Osteoblast (primary cell): ENCODE results near the gene EIF2S1. TPM values are rescaled to one million over a fixed set of nuclear protein-coding genes. Genes with fewer than 3 reads are reported as not detected.

ENCODE experiments used
- DNase-seq: peaks from one replicate; pipeline ENCODE4 v3.0.0; 2011; ENCODE audit warnings: low spot score, mixed read lengths; ENCODE audit not compliant: insufficient read length; ENCODE audit errors: missing footprints
- H2AFZ ChIP-seq: 2 replicates; pipeline ENCODE4 v1.6.0; 2011; ENCODE audit warnings: mild to moderate bottlenecking, low read length
- H3K27ac ChIP-seq: 2 replicates; pipeline ENCODE4 v1.5.1; 2011; ENCODE audit warnings: mild to moderate bottlenecking, low read depth, low read length, moderate library complexity
- H3K27me3 ChIP-seq: 2 replicates; pipeline ENCODE4 v1.6.0; 2012; ENCODE audit warnings: mild to moderate bottlenecking, control low read depth, inconsistent platforms, low read length, moderate library complexity; ENCODE audit not compliant: insufficient read depth
- H3K36me3 ChIP-seq: 2 replicates; pipeline ENCODE4 v1.5.1; 2011; ENCODE audit warnings: mild to moderate bottlenecking, low read length, control low read depth, moderate library complexity; ENCODE audit not compliant: insufficient read depth
- H3K4me1 ChIP-seq: 2 replicates; pipeline ENCODE4 v1.5.1; 2011; ENCODE audit warnings: mild to moderate bottlenecking, low read length, control low read depth, moderate library complexity; ENCODE audit not compliant: insufficient read depth
- H3K4me2 ChIP-seq: 2 replicates; pipeline ENCODE4 v1.6.0; 2011; ENCODE audit warnings: mild to moderate bottlenecking, low read length; ENCODE audit not compliant: insufficient read depth
- H3K4me3 ChIP-seq: fragments of 200-600 bp; sonication (generic); 3 replicates; pipeline ENCODE4 v1.5.1; 2012; ENCODE audit warnings: mild to moderate bottlenecking, low read length, inconsistent platforms; ENCODE audit not compliant: insufficient read depth
- H3K79me2 ChIP-seq: 2 replicates; pipeline ENCODE4 v1.6.0; 2012; ENCODE audit warnings: mild to moderate bottlenecking, low read length, control low read depth, inconsistent platforms; ENCODE audit not compliant: insufficient read depth
- H3K9me3 ChIP-seq: 2 replicates; pipeline ENCODE4 v1.5.1; 2011; ENCODE audit warnings: low read depth, low read length, control low read depth
- H4K20me1 ChIP-seq: 2 replicates; pipeline ENCODE4 v1.6.0; 2012; ENCODE audit warnings: mild to moderate bottlenecking, low read length, control low read depth; ENCODE audit not compliant: insufficient read depth
- CTCF ChIP-seq: IDR thresholded peaks from 2 replicates; pipeline ENCODE4 v1.5.1; 2011; ENCODE audit warnings: mild to moderate bottlenecking, low read depth, low read length, moderate library complexity; ENCODE audit errors: extremely low read depth
- total RNA-seq: library from RNA; depleted of rRNA; stranded (reverse); fragments of >200 nt; gene quantifications from 2 replicates; pipeline ENCODE4 v1.2.3, GENCODE V29; 2012

Gene EIF2S1
- total RNA-seq, 1 donor = 152 TPM

GRCh38 chr14:67372833-67373232 is 12.7 kb downstream of the EIF2S1 start:
- H3K4me3 ChIP-seq = no peak overlapping the region
- TF ChIP-seq CTCF = no peak
- no peak overlapping the region for H3K4me2 ChIP-seq
- peaks cover 15% of the 10 kb centered on the region for H3K4me1 ChIP-seq
- no peak overlapping the region for H3K27ac ChIP-seq
- H4K20me1 ChIP-seq = peaks cover 10% of the 10 kb centered on the region
- no peaks in the 10 kb centered on the region for H3K27me3 ChIP-seq
- no peak for DNase-seq
- H3K79me2 ChIP-seq = peaks cover 65% of the 10 kb centered on the region
- H2AFZ ChIP-seq = no peak overlapping the region
- H3K9me3 ChIP-seq = no peaks in the 10 kb centered on the region
- H3K36me3 ChIP-seq = peaks cover 62% of the 10 kb centered on the region

GRCh38 chr14:67373347-67373746 is 13.2 kb downstream of the EIF2S1 start:
- no peak overlapping the region for H3K4me2 ChIP-seq
- no peak overlapping the region for H3K27ac ChIP-seq
- DNase-seq = no peak
- no peak for TF ChIP-seq CTCF
- H3K79me2 ChIP-seq = peaks cover 63% of the 10 kb centered on the region
- no peak overlapping the region for H2AFZ ChIP-seq
- no peaks in the 10 kb centered on the region for H3K9me3 ChIP-seq
- no peaks in the 10 kb centered on the region for H3K27me3 ChIP-seq
- H3K4me1 ChIP-seq = peaks cover 15% of the 10 kb centered on the region
- peaks cover 62% of the 10 kb centered on the region for H3K36me3 ChIP-seq
- H3K4me3 ChIP-seq = no peak overlapping the region
- peaks cover 10% of the 10 kb centered on the region for H4K20me1 ChIP-seq

GRCh38 chr14:67377916-67378315 is 17.8 kb downstream of the EIF2S1 start:
- Histone ChIP-seq H2AFZ (no peak overlapping the region), H3K27me3 (no peaks in the 10 kb centered on the region), H3K4me3 (no peak overlapping the region), H3K79me2 (peaks cover 32% of the 10 kb centered on the region), H3K27ac (no peak overlapping the region), H3K36me3 (peaks cover 80% of the 10 kb centered on the region), H3K4me1 (no peaks in the 10 kb centered on the region), H3K4me2 (no peak overlapping the region), H4K20me1 (peaks cover 12% of the 10 kb centered on the region), H3K9me3 (no peaks in the 10 kb centered on the region)
- DNase-seq = no peak
- TF ChIP-seq CTCF = no peak

- Histone ChIP-seq H3K4me2 (no peak overlapping the region), H3K9me3 (no peaks in the 10 kb centered on the region), H3K27ac (no peak overlapping the region), H3K4me3 (no peak overlapping the region), H3K36me3 (peaks cover 54% of the 10 kb centered on the region), H3K79me2 (no peaks in the 10 kb centered on the region), H2AFZ (no peak overlapping the region), H3K4me1 (peaks cover 6% of the 10 kb centered on the region), H4K20me1 (peaks cover 4% of the 10 kb centered on the region), H3K27me3 (no peaks in the 10 kb centered on the region)
- DNase-seq = no peak
- TF ChIP-seq CTCF = no peak
These were observed 25.0 kb downstream of the EIF2S1 start for GRCh38 chr14:67385120-67385519.
